IPS-20b (cell line): ENCODE results near the gene LYST.
"Not testable (repeated sequence)": the region's sequence is repeated elsewhere in the genome, so short reads cannot be mapped to it uniquely, and the experiment has no call there.

ENCODE experiments used
- H3K27ac ChIP-seq: one replicate; pipeline ENCODE4 v1.5.1; 2013; ENCODE audit warnings: low read length
- H3K27me3 ChIP-seq: 2 replicates; pipeline ENCODE4 v1.6.1; 2013; ENCODE audit warnings: mild to moderate bottlenecking, low read length, inconsistent platforms; ENCODE audit not compliant: insufficient read depth
- H3K36me3 ChIP-seq: 2 replicates; pipeline ENCODE4 v1.6.1; 2013; ENCODE audit warnings: low read depth, mild to moderate bottlenecking, inconsistent platforms, low read length, moderate library complexity; ENCODE audit not compliant: insufficient read depth
- H3K4me1 ChIP-seq: 2 replicates; pipeline ENCODE4 v1.6.1; 2013; ENCODE audit warnings: mild to moderate bottlenecking, control low read depth, inconsistent platforms, low read length, moderate library complexity; ENCODE audit not compliant: insufficient read depth
- H3K4me3 ChIP-seq: 2 replicates; pipeline ENCODE4 v1.5.1; 2013; ENCODE audit warnings: mild to moderate bottlenecking, low read length, inconsistent platforms
- H3K9ac ChIP-seq: 2 replicates; pipeline ENCODE4 v1.6.1; 2013; ENCODE audit warnings: low read depth, mild to moderate bottlenecking, inconsistent platforms, low read length, moderate library complexity
- H3K9me3 ChIP-seq: 2 replicates; pipeline ENCODE4 v1.6.1; 2013; ENCODE audit warnings: mild to moderate bottlenecking, low read depth, low read length, inconsistent platforms; ENCODE audit not compliant: insufficient read depth

LYST gene

DNA sequence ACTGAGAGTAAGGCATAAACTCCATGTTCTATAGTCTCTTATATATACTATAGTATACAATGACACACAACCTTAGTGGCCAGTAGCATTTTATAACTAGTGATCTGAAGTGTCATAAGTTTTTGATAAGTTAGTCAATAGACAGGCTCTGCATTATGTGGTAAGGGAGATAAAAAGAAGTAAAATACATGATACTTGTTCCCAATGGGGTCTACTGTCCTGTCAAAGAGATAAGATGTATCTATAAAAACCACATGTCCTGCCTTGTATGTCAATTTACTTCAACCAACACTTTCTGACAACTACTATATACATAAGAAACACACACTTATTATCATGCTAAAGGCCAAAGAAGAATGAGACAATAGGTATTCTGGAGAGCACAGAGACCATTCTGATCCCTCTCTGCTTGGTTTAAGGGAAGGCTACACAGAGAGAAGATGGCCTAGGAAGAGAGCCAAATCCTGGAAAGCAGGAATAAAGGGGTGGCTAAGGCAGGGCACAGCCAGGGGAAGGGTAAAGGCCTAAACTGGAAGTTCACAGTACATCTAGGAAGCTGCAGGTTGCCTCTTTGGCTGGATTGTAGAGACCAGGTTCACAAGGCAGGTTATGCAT lies 91.4 kb downstream of the LYST start:
- Histone ChIP-seq H3K4me1 (0 out of 2 replicates have a peak, but pooled peaks cover 9% of the 10 kb centered on the region), H3K9me3 (no peaks in the 10 kb centered on the region), H3K27me3 (no peaks in the 10 kb centered on the region), H3K36me3 (no peaks in the 10 kb centered on the region), H3K9ac (no peak overlapping the region), H3K4me3 (no peak overlapping the region), H3K27ac (no peak overlapping the region)

DNA sequence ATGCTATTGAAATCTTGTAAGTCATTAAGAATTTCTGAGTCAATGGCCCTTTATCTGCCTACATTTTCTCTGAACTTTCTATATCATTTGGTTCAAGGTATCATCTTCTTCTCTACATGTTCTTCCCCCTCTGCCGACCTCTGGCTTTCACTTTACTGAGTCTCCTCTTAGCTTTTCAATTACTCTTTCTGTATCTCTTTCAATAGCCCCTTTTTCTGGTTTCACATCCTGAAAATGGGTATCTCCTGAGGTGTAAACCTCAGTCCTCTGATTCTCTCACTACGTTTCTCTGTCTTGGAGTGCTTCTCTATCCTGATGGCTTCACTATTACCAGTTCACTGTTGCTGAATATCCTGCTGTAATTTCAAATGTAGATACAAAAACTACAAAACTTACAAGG lies 98.9 kb downstream of the LYST start:
- H3K27ac ChIP-seq = no peak overlapping the region
- no peak overlapping the region for H3K4me3 ChIP-seq
- no peak overlapping the region for H3K9ac ChIP-seq
- no peaks in the 10 kb centered on the region for H3K4me1 ChIP-seq
- no peaks in the 10 kb centered on the region for H3K27me3 ChIP-seq
- H3K9me3 ChIP-seq = no peaks in the 10 kb centered on the region
- no peaks in the 10 kb centered on the region for H3K36me3 ChIP-seq

DNA sequence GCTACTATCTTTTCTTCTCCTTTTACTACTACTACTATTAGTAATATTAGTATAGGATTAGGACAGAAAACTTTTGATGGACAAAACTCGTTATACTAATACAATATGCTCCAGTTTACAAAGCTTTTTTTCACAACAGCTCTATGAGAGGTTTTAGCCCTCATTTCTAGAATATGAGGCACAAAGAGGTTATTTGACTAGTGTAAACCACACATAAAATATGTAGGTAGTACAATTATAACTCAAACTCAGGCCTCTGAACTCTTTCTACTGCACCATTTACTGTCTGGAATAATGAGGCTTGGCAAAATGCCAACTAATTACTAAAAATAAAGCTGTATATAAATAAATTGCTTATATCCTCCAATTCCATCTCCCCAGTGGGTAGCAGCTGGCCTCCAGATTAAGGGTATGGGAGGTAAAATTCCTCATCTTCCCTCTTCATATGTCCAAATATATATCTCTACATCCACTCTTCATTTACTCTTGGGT lies 99.9 kb downstream of the LYST start:
- Histone ChIP-seq H3K4me1 (no peaks in the 10 kb centered on the region), H3K9me3 (no peaks in the 10 kb centered on the region), H3K4me3 (no peak overlapping the region), H3K36me3 (no peaks in the 10 kb centered on the region), H3K9ac (no peak overlapping the region), H3K27me3 (no peaks in the 10 kb centered on the region), H3K27ac (no peak overlapping the region)

DNA sequence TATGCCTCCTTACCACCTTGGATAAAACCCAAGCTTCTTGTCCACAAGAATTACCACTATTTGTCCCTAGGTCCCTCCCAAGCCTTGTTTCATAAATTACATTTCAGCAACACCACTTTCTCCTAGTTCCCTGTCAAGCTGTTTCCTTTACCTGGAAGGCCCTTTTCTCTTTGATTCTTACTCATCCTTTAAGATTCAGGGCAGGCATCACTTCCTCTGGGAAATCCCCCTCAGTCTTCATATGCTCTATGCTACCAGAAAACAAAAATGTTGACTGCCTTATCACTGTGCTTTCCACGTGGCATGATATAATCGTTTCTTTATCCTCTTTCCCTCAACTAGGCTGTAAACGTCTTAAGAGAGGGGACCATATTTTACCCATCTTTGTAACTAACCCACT lies 102.7 kb downstream of the LYST start:
- H3K27ac ChIP-seq = no peak overlapping the region
- no peak overlapping the region for H3K9ac ChIP-seq

DNA sequence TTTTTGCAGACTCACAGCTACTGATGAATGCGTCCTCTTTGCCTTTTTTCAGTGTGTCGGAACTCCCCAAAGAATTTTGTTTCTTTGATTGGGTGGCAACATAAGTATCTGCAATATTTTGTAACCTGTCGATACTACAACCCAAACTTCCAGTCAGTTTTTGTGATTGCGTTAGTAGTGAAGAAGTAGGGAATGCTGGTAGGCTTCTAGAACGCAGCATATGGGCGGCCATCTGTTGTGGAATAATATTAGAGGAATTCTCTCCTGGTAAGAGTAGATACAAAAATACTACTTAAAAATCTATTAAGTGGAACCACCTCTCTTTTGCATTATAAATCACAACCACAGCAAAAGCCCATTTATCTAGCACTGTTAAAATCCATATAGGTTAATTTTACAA lies 107.4 kb downstream of the LYST start:
- Histone ChIP-seq H3K4me3 (no peak overlapping the region), H3K9ac (no peak overlapping the region), H3K4me1 (no peaks in the 10 kb centered on the region), H3K27me3 (no peaks in the 10 kb centered on the region), H3K36me3 (no peaks in the 10 kb centered on the region), H3K27ac (no peak overlapping the region), H3K9me3 (no peaks in the 10 kb centered on the region)

More for the DNA sequence above, 102.7 kb downstream of the LYST start:
- H3K4me3 ChIP-seq = no peak overlapping the region
- no peaks in the 10 kb centered on the region for H3K36me3 ChIP-seq
- H3K27me3 ChIP-seq = no peaks in the 10 kb centered on the region
- no peaks in the 10 kb centered on the region for H3K4me1 ChIP-seq
- no peaks in the 10 kb centered on the region for H3K9me3 ChIP-seq

DNA sequence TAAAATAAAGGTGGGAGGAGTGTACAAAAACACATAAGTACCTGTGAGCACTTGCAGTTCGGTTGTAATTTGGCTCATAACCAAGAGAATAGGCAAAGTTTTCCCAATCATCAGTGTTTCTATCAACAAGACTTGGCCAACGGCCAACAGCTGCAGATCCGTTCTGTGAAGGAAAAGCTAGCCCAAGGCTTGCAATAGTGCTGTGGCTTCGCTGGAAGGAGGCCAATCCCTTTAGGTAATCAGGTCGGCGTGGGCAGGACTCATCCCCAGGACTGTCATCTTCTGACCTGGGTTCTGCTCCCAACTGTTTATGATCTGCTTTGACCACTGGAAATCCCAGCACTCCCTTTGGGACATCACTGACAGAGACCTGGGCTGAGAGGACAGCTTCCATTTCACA lies 107.8 kb downstream of the LYST start:
- no peak overlapping the region for H3K27ac ChIP-seq
- H3K4me1 ChIP-seq = no peaks in the 10 kb centered on the region
- H3K9me3 ChIP-seq = no peaks in the 10 kb centered on the region
- no peak overlapping the region for H3K4me3 ChIP-seq
- no peaks in the 10 kb centered on the region for H3K27me3 ChIP-seq
- H3K36me3 ChIP-seq = no peaks in the 10 kb centered on the region
- H3K9ac ChIP-seq = no peak overlapping the region

DNA sequence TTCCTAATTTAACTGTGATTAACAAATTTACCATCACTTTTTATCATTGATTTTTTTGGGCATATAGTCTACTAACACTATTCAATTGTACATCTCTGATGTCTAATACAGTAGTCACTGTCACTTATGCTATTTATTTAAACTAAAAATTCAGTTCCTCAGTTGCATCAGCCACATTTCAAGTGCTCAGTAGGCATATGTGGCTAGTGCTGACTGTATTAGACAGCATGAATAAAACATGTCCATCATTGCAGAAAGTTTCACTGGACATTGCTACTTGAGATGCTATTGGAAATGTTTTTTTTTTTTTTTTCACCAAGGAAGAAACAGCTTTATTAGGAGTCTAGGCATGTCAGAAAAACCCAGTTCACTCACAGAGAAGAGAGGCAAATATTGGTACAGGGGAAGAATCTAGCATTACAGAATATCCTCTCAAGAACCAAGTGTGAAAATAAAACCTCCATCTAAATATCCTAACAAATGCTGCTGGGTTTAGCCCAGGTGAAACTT lies 109.1 kb downstream of the LYST start:
- Histone ChIP-seq H3K9ac (no peak overlapping the region), H3K4me3 (no peak overlapping the region), H3K4me1 (no peaks in the 10 kb centered on the region), H3K27me3 (no peaks in the 10 kb centered on the region), H3K36me3 (no peaks in the 10 kb centered on the region), H3K9me3 (no peaks in the 10 kb centered on the region), H3K27ac (no peak overlapping the region)

DNA sequence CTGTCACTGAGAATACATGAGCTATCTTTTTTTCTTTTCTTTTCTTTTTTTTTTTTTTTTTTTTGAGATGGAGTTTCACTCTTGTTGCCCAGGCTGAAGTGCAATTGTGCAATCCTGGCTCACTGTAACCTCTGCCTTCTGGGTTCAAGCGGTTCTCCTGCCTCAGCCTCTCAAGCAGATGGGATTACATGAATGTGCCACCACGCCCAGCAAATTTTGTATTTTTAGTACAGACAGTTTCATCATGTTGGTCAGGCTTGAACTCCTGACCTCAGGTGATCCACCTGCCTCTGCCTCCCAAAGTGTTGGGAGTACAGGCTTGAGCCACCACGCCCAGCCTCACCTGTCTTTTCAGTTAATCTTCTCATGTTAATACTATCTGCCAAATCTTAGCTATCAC lies 112.5 kb downstream of the LYST start:
- H3K36me3 ChIP-seq, H3K4me3 ChIP-seq, H3K4me1 ChIP-seq, H3K27ac ChIP-seq, H3K9me3 ChIP-seq, H3K9ac ChIP-seq, H3K27me3 ChIP-seq: not testable (repeated sequence)

DNA sequence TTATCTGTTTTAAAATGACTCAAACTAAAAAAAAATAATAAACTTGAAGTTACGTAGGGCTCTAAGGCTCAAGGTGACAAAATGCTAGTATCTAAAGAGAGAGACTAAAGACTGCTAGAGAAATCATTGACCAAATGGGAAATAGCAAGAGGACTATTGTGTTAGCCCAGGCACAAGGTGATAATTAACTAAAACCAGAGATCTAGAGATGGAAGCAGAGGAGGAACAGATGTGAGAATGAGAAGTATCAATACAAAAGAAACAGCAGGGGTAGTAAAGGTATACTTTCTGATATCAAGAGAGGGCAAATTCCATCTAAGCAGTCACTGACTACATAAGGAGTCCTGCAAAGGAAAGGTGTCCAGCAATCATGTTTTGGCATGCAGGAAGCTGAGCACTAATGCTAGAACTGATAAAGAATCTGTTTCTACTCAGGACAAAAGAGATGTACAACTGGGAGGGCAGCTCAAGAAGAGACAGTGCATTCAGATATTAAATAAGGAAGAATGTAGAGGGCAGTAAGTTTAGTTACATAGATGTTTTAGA lies 116.9 kb downstream of the LYST start:
- no peaks in the 10 kb centered on the region; the same call in 1 of the 2 replicates for H3K27me3 ChIP-seq
- no peaks in the 10 kb centered on the region for H3K4me1 ChIP-seq
- H3K4me3 ChIP-seq = no peak overlapping the region
- H3K27ac ChIP-seq = no peak overlapping the region
- H3K9ac ChIP-seq = no peak overlapping the region
- H3K36me3 ChIP-seq = no peaks in the 10 kb centered on the region
- H3K9me3 ChIP-seq = no peaks in the 10 kb centered on the region

DNA sequence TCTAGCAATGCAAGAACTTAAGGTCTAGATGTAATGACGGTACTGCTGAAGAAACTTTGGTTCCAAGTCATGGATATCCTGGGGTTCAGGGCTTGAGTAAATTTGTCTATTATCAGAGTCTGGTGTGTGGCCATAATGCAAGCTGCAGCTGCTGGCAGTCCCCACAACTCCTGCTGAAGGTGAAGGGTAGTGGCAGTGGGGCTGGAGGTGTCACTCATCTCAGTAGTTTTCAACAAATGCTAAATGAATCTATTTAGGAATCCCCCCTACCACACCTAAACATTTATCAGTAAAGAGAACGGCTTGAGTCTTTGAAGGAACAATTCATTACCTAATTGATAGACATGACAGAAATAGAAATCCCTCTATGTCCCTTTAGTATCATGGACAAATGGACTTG lies 118.0 kb downstream of the LYST start:
- H3K4me3 ChIP-seq = no peak overlapping the region
- H3K36me3 ChIP-seq = no peaks in the 10 kb centered on the region
- H3K9me3 ChIP-seq = no peaks in the 10 kb centered on the region
- no peak overlapping the region for H3K27ac ChIP-seq
- H3K27me3 ChIP-seq = no peaks in the 10 kb centered on the region; the same call in 1 of the 2 replicates
- H3K4me1 ChIP-seq = no peaks in the 10 kb centered on the region
- no peak overlapping the region for H3K9ac ChIP-seq

DNA sequence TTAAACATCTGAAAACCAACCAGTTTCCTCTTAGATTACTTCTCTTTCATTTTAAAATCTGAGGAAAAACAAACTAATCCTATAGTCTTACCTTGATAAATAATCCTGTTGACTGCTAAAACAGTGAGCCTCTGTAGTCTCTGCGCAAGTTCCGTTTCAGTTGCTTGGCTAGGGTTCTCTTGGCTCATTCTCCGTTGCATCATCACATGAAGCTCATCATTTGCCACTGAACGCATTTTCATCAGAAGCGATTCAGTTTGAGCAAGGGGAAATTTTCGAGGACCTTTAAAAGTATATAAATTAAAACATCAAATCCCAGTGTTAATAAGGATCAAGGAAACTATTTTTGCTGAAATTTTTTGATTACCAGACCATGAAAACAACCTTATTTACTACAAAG lies 120.5 kb downstream of the LYST start:
- Histone ChIP-seq H3K9me3 (no peaks in the 10 kb centered on the region), H3K27ac (no peak overlapping the region), H3K4me3 (no peak overlapping the region), H3K9ac (no peak overlapping the region), H3K27me3 (no peaks in the 10 kb centered on the region; the same call in 1 of the 2 replicates), H3K36me3 (no peaks in the 10 kb centered on the region), H3K4me1 (no peaks in the 10 kb centered on the region)

DNA sequence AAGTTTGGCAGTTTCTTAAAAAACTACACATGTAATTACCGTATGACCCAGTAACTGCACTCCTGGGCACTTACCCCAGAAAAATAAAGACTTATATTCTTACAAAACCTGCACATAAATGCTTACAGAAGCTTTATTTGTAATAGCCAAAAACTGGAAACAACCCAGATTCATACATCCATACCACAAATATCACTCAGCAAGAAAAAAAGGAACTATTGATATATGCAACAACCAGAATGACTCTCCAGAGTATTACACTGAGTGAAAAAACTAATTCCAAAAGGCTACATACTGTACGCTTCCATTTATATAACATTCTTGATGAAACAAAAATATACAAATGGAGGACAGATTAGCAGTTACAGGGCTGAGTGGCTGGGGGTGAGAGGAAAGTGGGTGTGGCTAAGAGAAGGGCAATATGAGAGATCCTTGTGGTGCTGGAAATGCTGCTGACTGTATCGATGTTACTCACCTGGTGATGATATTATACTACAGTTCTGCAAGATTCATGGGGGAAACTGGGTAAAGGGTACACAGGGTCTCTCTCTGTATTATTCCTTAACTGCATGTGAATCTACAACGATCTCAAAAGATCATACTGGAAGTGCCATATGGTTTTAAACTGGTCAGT lies 121.1 kb downstream of the LYST start:
- H3K9me3 ChIP-seq = no peaks in the 10 kb centered on the region
- H3K36me3 ChIP-seq = no peaks in the 10 kb centered on the region
- H3K4me1 ChIP-seq = no peaks in the 10 kb centered on the region
- H3K27ac ChIP-seq = no peak overlapping the region
- H3K9ac ChIP-seq = no peak overlapping the region
- no peaks in the 10 kb centered on the region; the same call in 1 of the 2 replicates for H3K27me3 ChIP-seq
- no peak overlapping the region for H3K4me3 ChIP-seq
